ENCODE measurements around the gene PLD1. TPM values are rescaled to one million over a fixed set of nuclear protein-coding genes. Genes with fewer than 3 reads are reported as not detected.
A peak's percentile ranks its signal among the peaks of the same experiment; 100 is the strongest.

Gene PLD1
- total RNA-seq, 1 donor from 2014 or later, result 25.4 TPM

DNA sequence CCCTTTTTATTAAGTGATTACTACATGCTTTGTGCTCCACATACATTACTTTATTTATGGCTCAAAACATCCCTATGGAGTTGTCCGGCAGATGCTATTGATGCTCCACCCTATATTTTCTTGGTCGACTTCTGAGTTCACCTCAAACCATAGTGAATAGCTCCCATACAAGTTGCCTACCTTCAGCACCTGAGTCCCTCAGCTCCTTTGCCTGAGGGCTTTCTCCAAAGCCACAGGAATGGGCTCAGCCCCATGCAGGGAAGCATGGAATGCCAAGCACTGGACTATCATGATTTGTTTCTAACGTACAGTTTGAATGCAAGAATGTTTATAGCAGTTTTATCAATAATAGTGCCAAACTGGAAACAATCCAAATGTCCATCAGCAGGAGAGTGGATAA is 225.2 kb downstream of the PLD1 start:
- Histone ChIP-seq H3K4me1 (no peaks in the 10 kb centered on the region), H3K9me3 (no peaks in the 10 kb centered on the region), H3K4me3 (no peak overlapping the region), H3K27ac (no peak overlapping the region), H3K27me3 (no peaks in the 10 kb centered on the region), H3K36me3 (no peaks in the 10 kb centered on the region)
- DNase-seq (no peak), ATAC-seq (no peak)
- TF ChIP-seq, protein P1, sequence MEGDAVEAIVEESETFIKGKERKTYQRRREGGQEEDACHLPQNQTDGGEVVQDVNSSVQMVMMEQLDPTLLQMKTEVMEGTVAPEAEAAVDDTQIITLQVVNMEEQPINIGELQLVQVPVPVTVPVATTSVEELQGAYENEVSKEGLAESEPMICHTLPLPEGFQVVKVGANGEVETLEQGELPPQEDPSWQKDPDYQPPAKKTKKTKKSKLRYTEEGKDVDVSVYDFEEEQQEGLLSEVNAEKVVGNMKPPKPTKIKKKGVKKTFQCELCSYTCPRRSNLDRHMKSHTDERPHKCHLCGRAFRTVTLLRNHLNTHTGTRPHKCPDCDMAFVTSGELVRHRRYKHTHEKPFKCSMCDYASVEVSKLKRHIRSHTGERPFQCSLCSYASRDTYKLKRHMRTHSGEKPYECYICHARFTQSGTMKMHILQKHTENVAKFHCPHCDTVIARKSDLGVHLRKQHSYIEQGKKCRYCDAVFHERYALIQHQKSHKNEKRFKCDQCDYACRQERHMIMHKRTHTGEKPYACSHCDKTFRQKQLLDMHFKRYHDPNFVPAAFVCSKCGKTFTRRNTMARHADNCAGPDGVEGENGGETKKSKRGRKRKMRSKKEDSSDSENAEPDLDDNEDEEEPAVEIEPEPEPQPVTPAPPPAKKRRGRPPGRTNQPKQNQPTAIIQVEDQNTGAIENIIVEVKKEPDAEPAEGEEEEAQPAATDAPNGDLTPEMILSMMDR (IDR thresholded peaks at IDR 0.05), result no peak
- intact Hi-C loops (cut with DNase I), result no loop called here

DNA sequence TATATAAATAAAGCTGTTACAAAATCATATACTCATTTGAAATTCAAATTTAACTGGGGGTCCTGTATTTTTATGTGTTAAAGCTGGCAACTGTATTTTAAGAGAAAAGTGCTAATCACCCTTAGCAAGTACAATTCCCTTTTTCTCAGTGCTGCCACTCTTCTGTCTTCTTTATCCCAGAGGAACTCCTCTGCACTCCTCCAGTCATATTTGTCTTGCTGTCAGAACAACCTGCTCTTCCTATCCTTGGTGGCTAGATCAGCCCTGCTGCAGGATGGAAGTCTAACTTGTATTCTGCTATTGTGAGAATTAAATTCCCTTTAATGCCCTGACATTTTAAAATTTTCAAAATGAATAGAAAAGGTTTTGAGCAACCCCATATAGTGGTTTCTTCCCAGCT is 226.2 kb downstream of the PLD1 start:
- Histone ChIP-seq H3K36me3 (no peaks in the 10 kb centered on the region), H3K4me1 (no peaks in the 10 kb centered on the region), H3K27me3 (no peaks in the 10 kb centered on the region), H3K9me3 (no peaks in the 10 kb centered on the region), H3K27ac (no peak overlapping the region), H3K4me3 (no peak overlapping the region)
- TF ChIP-seq, protein P1 (IDR thresholded peaks at IDR 0.05), result no peak
- ATAC-seq, result no peak
- DNase-seq, result no peak
- intact Hi-C loops (cut with DNase I), result no loop called here

DNA sequence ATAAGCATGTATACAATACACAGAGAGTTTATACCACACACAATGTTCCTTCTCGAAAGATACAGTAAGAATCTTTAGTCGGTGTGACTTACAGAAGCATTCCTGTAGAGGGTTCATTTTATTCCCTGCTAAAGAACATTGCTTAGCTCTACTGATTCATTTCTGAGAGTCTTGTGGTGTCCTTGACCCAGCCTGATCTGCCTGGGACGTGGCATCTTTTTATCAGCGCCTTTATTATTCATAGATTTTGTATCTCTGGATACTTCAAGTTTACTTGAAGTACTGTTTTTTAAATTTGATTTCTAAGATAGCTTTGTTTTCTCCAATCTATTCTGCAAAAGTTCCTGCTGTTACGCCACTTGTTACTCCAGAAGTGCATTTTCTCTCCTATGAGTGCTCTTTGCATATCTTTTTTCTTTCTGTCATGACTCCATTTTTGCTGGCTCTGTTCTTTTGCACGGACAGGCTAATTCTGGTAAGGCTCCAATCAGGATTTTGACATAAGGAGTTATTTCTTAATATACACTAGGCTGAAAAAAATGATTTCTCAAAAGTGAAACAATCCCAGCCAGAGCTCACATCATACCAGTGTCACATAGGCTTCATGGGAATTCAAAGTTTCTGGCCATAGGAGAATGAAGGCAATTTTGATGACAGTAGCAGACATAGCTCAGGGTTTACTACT is 235.6 kb downstream of the PLD1 start:
- H3K4me1 ChIP-seq, result no peaks in the 10 kb centered on the region
- no peaks in the 10 kb centered on the region for H3K27me3 ChIP-seq
- H3K9me3 ChIP-seq, result no peaks in the 10 kb centered on the region
- TF ChIP-seq, protein P1 (IDR thresholded peaks at IDR 0.05), result no peak
- H3K4me3 ChIP-seq, result no peak overlapping the region
- H3K36me3 ChIP-seq, result no peaks in the 10 kb centered on the region
- intact Hi-C loops (cut with DNase I), result no loop called here
- ATAC-seq, result no peak
- DNase-seq, result no peak
- no peak overlapping the region for H3K27ac ChIP-seq

DNA sequence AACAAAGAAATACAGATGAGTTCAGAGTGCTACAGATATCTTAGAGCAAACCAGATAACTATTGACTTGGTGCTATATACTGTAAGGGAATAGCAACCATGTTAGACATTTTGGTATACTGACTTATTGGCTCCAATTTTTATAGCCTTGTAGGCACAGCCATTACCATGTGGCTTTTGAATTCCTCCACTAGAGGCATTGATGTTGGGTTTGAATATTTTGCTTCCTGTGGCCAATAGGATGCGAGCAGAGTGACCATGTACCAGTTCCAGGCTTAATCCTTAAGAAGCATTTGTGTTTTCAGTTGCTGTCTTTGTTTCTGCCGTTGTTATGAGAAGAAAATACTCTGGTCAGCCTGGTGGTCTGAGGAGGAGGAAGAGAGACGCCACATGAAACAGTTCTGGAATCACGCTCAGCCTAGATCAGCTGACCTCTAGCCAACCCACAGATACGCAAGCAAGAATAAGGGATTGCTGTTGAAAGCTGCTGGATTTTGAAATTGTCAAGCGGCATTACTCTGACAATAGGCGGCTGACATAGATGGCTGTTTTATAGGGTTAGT is 240.6 kb downstream of the PLD1 start:
- ATAC-seq, result peak; percentile 80
- Histone ChIP-seq H3K27ac (no peak overlapping the region), H3K27me3 (no peaks in the 10 kb centered on the region), H3K4me3 (no peak overlapping the region), H3K36me3 (no peaks in the 10 kb centered on the region), H3K9me3 (no peaks in the 10 kb centered on the region), H3K4me1 (peaks cover 20% of the 10 kb centered on the region)
- TF ChIP-seq, protein P1 (IDR thresholded peaks at IDR 0.05), result no peak
- no peak for DNase-seq
- intact Hi-C loops (cut with DNase I), result loop anchor here (5.0 to 10.0 kb wide), 3 partner anchors 415 to 605 kb away; no protein-coding TSS in a partner anchor

DNA sequence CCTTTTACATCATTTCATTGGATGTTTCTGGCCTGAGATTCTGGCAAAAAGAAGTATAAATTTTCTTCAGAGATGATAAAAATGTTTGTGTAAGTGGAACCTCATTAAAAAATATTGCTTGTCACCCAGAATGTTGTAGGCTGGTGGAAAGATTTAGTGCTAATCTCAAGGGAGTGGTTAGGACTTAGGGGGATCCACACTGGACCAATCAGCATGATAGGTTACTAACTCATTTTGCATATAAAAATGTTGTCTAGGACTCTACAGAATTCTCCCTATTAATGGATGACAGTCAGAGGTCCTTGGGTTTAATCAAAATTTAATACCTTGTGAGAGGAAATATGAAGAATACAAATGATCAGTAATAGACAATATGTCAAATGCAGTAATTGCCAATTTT is 241.5 kb downstream of the PLD1 start:
- no peaks in the 10 kb centered on the region for H3K36me3 ChIP-seq
- intact Hi-C loops (cut with DNase I), result loop anchor here (5.0 to 10.0 kb wide), 3 partner anchors 414 to 604 kb away; no protein-coding TSS in a partner anchor
- no peak for ATAC-seq
- peaks cover 20% of the 10 kb centered on the region for H3K4me1 ChIP-seq
- H3K27ac ChIP-seq, result no peak overlapping the region
- no peaks in the 10 kb centered on the region for H3K9me3 ChIP-seq
- no peak for DNase-seq
- H3K4me3 ChIP-seq, result no peak overlapping the region
- no peaks in the 10 kb centered on the region for H3K27me3 ChIP-seq
- TF ChIP-seq, protein P1 (IDR thresholded peaks at IDR 0.05), result no peak

Data from upper lobe of right lung (tissue), 1 donor.